Endodermal cell (in vitro differentiated cells): ENCODE measurements around the gene DSCAML1. TPM values are rescaled to one million over a fixed set of nuclear protein-coding genes. Genes with fewer than 3 reads are reported as not detected.

Experiments
- DNase-seq: peaks from one replicate; pipeline ENCODE4 v3.0.0-alpha.2; 2017
- H3K27ac ChIP-seq: 2 replicates; pipeline ENCODE4 v1.5.1; 2013; ENCODE audit warnings: mild to moderate bottlenecking, low read depth, low read length, moderate library complexity
- H3K27me3 ChIP-seq: 2 replicates; pipeline ENCODE4 v1.6.1; 2013; ENCODE audit warnings: mild to moderate bottlenecking, low read length, moderate library complexity; ENCODE audit not compliant: insufficient read depth, control insufficient read depth, poor library complexity, severe bottlenecking
- H3K36me3 ChIP-seq: 2 replicates; pipeline ENCODE4 v1.7.0; 2013; ENCODE audit warnings: mild to moderate bottlenecking, low read length, moderate library complexity; ENCODE audit not compliant: control insufficient read depth, insufficient read depth
- H3K4me1 ChIP-seq: one replicate; pipeline ENCODE4 v1.7.0; 2013; ENCODE audit warnings: low read length; ENCODE audit not compliant: control insufficient read depth, insufficient read depth
- H3K4me3 ChIP-seq: 2 replicates; pipeline ENCODE4 v1.5.1; 2013; ENCODE audit warnings: mild to moderate bottlenecking, low read length, moderate library complexity
- H3K9ac ChIP-seq: 2 replicates; pipeline ENCODE4 v1.6.1; 2013; ENCODE audit warnings: mild to moderate bottlenecking, low read length, moderate library complexity; ENCODE audit not compliant: poor library complexity, severe bottlenecking; ENCODE audit errors: extremely low read depth
- H3K9me3 ChIP-seq: 2 replicates; pipeline ENCODE4 v1.6.1; 2013; ENCODE audit warnings: mild to moderate bottlenecking, low read length, moderate library complexity; ENCODE audit not compliant: control insufficient read depth
- H3K27ac Mint-ChIP-seq: 2 replicates; pipeline ENCODE4 v1.8.0; 2020; ENCODE audit warnings: mixed read lengths
- H3K27me3 Mint-ChIP-seq: 2 replicates; pipeline ENCODE4 v1.8.0; 2021; ENCODE audit warnings: mild to moderate bottlenecking, mixed read lengths; ENCODE audit not compliant: insufficient read depth
- H3K36me3 Mint-ChIP-seq: 2 replicates; pipeline ENCODE4 v1.8.0; 2020; ENCODE audit warnings: low read depth, mixed read lengths
- H3K4me1 Mint-ChIP-seq: 2 replicates; pipeline ENCODE4 v1.8.0; 2020; ENCODE audit warnings: mixed read lengths
- H3K4me3 Mint-ChIP-seq: 2 replicates; pipeline ENCODE4 v1.8.0; 2020; ENCODE audit warnings: mild to moderate bottlenecking, moderate library complexity, mixed read lengths
- H3K9me3 Mint-ChIP-seq: 2 replicates; pipeline ENCODE4 v1.8.0; 2020; ENCODE audit warnings: mild to moderate bottlenecking, mixed read lengths
- WGBS, 2 experiments: methylation state at CpG; one replicate each; pipeline versions ENCODE4 v1.1.5 to v1.1.7; 2013; ENCODE audit warnings: missing lambda C conversion rate in 2 of 2, mixed read lengths in 1 of 2; ENCODE audit not compliant: insufficient coverage in 1 of 2, insufficient read length in 1 of 2; 5-methylcytosine and 5-hydroxymethylcytosine counted together
- total RNA-seq, 2 donors: library from RNA; stranded (reverse); fragmentation: NEBNext Ultra II Directional in 1 of 2; extraction: Animal tissue kit (Norgen Biotek cat#: 25700) in 1 of 2; gene quantifications; 2 replicates in 1 of 2; 3 replicates in 1 of 2; pipeline ENCODE4 v1.2.1, GENCODE V29; 2021
- TF ChIP-seq, protein P1 (sequence below): fragments of 200-600 bp; sonication (generic); conservative IDR thresholded peaks from 2 replicates; pipeline ENCODE4 v1.5.0; 2021; ENCODE audit warnings: antibody characterized with exemption, mild to moderate bottlenecking

The DSCAML1 gene
- total RNA-seq, 2 donors from 2014 or later = 5.6 to 10.9 TPM

DNA sequence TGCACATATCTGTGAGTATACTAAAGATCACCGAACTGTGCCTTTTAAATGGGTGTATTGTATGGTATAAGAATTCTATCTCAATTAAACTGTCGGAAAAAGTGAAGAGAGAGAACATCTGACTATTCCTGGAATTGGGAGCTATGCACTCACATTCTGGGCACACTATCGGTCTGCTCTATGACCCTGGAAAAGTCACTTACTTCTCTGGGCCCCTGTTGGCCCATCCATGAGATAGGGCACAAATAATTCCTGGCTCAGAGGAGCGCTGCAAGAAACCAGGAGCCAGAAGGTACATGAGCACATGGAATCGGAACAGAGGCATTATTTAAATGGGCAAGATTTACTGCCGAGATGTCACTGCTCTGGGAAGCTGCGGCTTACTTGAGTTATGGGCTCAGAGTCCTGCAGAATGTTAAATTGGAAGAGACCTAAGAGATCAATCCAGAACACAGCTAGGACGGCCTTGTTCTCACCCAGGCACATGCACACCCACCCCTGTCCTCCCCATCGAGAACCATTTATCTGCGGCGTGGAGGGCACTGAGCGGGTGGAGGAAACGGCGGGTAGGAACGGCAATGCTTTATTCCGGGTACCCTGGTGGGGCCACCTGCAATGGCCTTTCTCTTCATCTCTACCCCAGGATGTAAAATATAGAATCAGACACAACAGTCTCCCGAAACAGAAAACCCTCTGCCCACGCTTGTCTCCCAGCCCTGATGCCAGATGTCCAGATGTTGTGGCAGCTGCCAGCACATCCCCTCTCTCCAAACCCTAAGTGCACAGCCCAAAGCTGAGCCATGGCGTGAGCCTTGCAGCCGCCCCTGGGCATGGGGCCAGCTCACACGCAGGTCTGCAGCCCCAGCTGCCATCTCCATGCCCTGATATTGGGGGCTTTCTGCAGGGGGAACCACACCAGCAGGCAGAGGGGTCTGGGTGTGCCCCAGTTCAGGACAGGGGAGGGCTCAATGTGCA is 142.4 kb downstream of the DSCAML1 start:
- H3K9me3 Mint-ChIP-seq = no peaks in the 10 kb centered on the region
- WGBS, 2 experiments = 87 to 89% methylated on average over 18 to 21 of the region's 21 CpGs

DNA sequence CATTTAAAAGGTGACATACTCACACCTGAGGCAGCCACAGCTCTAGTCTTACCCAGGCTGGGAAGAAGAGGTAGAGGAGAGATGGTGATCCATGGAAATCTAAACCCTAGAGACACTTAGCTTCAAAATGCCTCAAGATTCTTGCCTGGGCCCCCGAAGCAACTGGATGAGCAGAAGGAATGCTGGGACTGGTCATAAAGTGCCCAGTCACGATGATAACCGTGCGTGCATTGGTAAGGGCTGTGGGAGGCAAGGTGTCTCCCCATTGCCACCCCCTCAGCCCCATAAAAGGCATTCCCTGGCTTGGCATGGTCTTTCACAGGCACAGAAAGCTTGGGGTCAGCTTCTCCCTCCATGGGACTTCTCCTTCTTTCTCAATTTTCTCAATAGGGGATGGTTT is 144.5 kb downstream of the DSCAML1 start:
- H3K4me1 ChIP-seq = peaks cover 2% of the 10 kb centered on the region
- no peak overlapping the region for H3K9ac ChIP-seq
- H3K27me3 ChIP-seq = peaks cover 19% of the 10 kb centered on the region
- H3K27ac Mint-ChIP-seq = no peak overlapping the region
- no peaks in the 10 kb centered on the region for H3K4me1 Mint-ChIP-seq
- TF ChIP-seq, protein P1, sequence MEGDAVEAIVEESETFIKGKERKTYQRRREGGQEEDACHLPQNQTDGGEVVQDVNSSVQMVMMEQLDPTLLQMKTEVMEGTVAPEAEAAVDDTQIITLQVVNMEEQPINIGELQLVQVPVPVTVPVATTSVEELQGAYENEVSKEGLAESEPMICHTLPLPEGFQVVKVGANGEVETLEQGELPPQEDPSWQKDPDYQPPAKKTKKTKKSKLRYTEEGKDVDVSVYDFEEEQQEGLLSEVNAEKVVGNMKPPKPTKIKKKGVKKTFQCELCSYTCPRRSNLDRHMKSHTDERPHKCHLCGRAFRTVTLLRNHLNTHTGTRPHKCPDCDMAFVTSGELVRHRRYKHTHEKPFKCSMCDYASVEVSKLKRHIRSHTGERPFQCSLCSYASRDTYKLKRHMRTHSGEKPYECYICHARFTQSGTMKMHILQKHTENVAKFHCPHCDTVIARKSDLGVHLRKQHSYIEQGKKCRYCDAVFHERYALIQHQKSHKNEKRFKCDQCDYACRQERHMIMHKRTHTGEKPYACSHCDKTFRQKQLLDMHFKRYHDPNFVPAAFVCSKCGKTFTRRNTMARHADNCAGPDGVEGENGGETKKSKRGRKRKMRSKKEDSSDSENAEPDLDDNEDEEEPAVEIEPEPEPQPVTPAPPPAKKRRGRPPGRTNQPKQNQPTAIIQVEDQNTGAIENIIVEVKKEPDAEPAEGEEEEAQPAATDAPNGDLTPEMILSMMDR = no peak
- H3K4me3 ChIP-seq = no peak overlapping the region
- no peak overlapping the region for H3K4me3 Mint-ChIP-seq
- H3K9me3 Mint-ChIP-seq = no peaks in the 10 kb centered on the region
- H3K27ac ChIP-seq = no peak overlapping the region
- H3K27me3 Mint-ChIP-seq = peaks cover 3% of the 10 kb centered on the region
- no peaks in the 10 kb centered on the region for H3K36me3 Mint-ChIP-seq
- no peak for DNase-seq
- WGBS, 2 experiments = 89 to 93% methylated on average over 3 to 4 of the region's 4 CpGs
- H3K9me3 ChIP-seq = no peaks in the 10 kb centered on the region
- H3K36me3 ChIP-seq = no peaks in the 10 kb centered on the region

More for the DNA sequence above, 142.4 kb downstream of the DSCAML1 start:
- Histone ChIP-seq H3K9me3 (no peaks in the 10 kb centered on the region), H3K9ac (no peak overlapping the region), H3K4me1 (no peaks in the 10 kb centered on the region), H3K27me3 (peaks cover 31% of the 10 kb centered on the region), H3K36me3 (no peaks in the 10 kb centered on the region), H3K4me3 (no peak overlapping the region), H3K27ac (no peak overlapping the region)
- Mint-ChIP-seq H3K36me3 (no peaks in the 10 kb centered on the region), H3K27me3 (peaks cover 4% of the 10 kb centered on the region), H3K4me1 (no peaks in the 10 kb centered on the region), H3K27ac (no peak overlapping the region), H3K4me3 (no peak overlapping the region)
- TF ChIP-seq, protein P1 = no peak
- no peak for DNase-seq

DNA sequence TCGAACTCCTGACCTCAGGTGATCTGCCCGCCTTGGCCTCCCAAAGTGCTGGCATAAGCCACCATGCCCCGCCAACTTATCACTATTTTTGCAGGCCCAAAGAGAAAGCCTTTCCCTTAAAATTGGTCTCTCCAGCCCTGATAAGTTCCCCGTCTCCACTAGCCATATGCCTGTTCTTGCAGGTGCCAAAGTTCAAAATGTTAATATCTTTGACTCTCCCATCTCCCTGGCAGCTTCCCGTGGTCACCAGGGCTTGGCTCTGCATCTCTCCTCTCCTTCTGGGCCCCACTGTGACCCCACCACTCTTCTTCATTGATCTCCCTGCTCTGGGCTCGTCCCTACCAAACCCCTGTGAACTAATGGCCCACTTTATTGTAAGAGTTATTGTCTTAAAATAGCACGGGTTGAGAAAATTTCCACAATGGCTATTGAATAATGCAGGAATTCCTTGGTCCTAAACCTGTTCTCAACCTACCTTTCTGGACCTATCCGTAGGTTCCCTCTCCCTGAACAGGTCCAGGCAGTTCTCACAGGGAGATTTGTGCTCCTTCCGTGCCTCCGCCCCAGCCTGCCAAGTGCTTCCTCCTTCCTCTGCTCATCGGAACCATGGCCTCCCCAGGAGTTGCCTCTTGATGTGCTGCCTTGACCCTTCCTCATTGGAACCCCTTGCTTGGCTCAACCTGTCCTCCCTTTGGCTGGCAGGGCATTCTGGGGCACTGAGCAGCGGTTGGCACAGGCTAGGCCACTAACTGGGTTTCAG is 147.5 kb downstream of the DSCAML1 start:
- H3K4me1 ChIP-seq = peaks cover 2% of the 10 kb centered on the region
- Mint-ChIP-seq H3K9me3 (no peaks in the 10 kb centered on the region), H3K27ac (no peak overlapping the region), H3K36me3 (no peaks in the 10 kb centered on the region), H3K4me1 (peaks cover under 1% of the 10 kb centered on the region), H3K27me3 (peaks cover 3% of the 10 kb centered on the region), H3K4me3 (no peak overlapping the region)
- H3K9me3 ChIP-seq = no peaks in the 10 kb centered on the region
- TF ChIP-seq, protein P1 = no peak
- no peak overlapping the region for H3K27ac ChIP-seq
- DNase-seq = no peak
- H3K9ac ChIP-seq = no peak overlapping the region
- H3K27me3 ChIP-seq = peaks cover 12% of the 10 kb centered on the region
- 93 to 94% methylated on average over 7 to 12 of the region's 12 CpGs for WGBS, 2 experiments
- H3K36me3 ChIP-seq = no peaks in the 10 kb centered on the region
- no peak overlapping the region for H3K4me3 ChIP-seq
